NCI-H82 (cell line): ENCODE measurements around the gene CCDC69.
A peak's percentile ranks its signal among the peaks of the same experiment; 100 is the strongest.

Experiments
- DNase-seq: peaks from one replicate; lab custom pipeline; 2025; lab: John Stamatoyannopoulos, UW

CCDC69 gene

GRCh38 chr5:151142933-151143332, 81.0 kb downstream of the CCDC69 start:
- DNase-seq: no peak

- no peak for DNase-seq
Measured at GRCh38 chr5:151141535-151141934, 82.4 kb downstream of the CCDC69 start.

GRCh38 chr5:151140686-151141459, 83.0 kb downstream of the CCDC69 start:
- DNase-seq: no peak

GRCh38 chr5:151139646-151140045, 84.2 kb downstream of the CCDC69 start:
- DNase-seq: no peak

GRCh38 chr5:151139015-151139414, 84.9 kb downstream of the CCDC69 start:
- no peak for DNase-seq

- DNase-seq: peak; percentile 75
Measured at GRCh38 chr5:151138114-151138513, 85.8 kb downstream of the CCDC69 start.

- no peak for DNase-seq
Measured at GRCh38 chr5:151137067-151137825, 86.6 kb downstream of the CCDC69 start.

- DNase-seq: no peak
Measured at GRCh38 chr5:151134228-151134627, 89.7 kb downstream of the CCDC69 start.

- DNase-seq: no peak
Measured at GRCh38 chr5:151132963-151133362, 90.9 kb downstream of the CCDC69 start.
